Islet precursor cell (in vitro differentiated cells): ENCODE data around the gene CYTH4.

Source experiments
- DNase-seq: peaks from one replicate; pipeline ENCODE4 v3.0.0-alpha.2; 2018

The CYTH4 gene

DNA sequence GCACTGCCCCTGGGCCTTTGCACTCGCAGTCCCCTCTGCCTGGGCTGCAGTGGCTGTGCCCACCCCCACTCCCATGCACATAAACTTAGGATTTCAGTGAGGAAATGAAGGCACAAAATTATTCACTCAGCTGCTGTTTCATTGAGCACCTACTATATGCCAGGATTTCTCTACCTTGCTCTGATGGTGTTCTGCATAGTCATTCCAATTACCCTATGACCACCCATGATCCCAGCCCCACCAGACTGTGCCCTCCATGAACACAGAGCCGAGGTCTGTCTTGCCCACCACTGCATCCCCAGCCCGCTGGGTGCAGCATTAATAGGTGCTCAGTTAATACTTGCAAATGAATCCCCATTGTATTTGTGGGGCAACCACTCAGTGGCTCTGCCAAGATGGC, 10.9 kb downstream of the CYTH4 start:
- no peak for DNase-seq

GRCh38 chr22:37294747-37295146, 12.4 kb downstream of the CYTH4 start:
- no peak for DNase-seq

DNA sequence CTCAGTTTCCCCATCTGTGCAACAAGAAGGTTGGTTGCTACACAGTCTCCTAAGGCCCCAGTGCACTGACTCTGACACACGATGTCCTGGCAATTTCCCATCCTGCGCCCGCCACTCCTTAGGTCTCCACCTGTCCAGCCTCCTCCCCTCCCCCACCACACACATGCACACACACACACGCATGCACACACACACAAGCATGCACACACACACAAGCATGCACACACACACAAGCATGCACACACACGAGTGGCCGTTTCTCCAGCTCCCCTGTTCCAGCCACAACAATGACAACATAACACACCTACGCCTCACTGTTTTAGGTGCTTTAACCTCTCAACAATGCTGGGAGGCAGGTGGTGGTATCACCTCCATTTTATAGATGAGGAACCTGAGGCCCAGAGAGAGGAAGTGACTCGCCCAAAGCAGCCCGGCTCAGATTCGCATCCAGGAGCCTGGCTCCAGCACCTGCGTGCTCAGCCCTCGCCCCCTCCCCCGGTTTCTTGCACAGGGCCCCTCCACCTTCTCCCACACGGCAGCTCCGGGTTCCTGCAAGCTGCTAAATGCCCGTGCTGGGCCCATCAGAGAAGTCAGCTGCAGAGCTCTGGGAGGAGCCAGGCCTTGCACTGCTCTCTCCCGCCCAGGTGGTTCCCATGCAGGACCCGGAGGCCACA, 13.0 kb downstream of the CYTH4 start:
- no peak for DNase-seq

GRCh38 chr22:37295946-37296345, 13.6 kb downstream of the CYTH4 start:
- DNase-seq, result no peak

GRCh38 chr22:37298748-37299495, 16.6 kb downstream of the CYTH4 start:
- DNase-seq, result no peak

GRCh38 chr22:37299969-37300509, 17.7 kb downstream of the CYTH4 start:
- no peak for DNase-seq

- no peak for DNase-seq
These were observed 18.3 kb downstream of the CYTH4 start for GRCh38 chr22:37300551-37301017.

GRCh38 chr22:37301144-37301830, 19.0 kb downstream of the CYTH4 start:
- no peak for DNase-seq

GRCh38 chr22:37302674-37303555, 20.6 kb downstream of the CYTH4 start:
- no peak for DNase-seq

GRCh38 chr22:37303821-37304274, 21.5 kb downstream of the CYTH4 start:
- DNase-seq, result peak; percentile 71

GRCh38 chr22:37304595-37305343, 22.5 kb downstream of the CYTH4 start:
- no peak for DNase-seq

GRCh38 chr22:37305887-37306286, 23.6 kb downstream of the CYTH4 start:
- DNase-seq, result no peak

- no peak for DNase-seq
These were observed 24.2 kb downstream of the CYTH4 start for GRCh38 chr22:37306494-37306829.

- no peak for DNase-seq
These were observed 26.3 kb downstream of the CYTH4 start for GRCh38 chr22:37308385-37309200.

DNA sequence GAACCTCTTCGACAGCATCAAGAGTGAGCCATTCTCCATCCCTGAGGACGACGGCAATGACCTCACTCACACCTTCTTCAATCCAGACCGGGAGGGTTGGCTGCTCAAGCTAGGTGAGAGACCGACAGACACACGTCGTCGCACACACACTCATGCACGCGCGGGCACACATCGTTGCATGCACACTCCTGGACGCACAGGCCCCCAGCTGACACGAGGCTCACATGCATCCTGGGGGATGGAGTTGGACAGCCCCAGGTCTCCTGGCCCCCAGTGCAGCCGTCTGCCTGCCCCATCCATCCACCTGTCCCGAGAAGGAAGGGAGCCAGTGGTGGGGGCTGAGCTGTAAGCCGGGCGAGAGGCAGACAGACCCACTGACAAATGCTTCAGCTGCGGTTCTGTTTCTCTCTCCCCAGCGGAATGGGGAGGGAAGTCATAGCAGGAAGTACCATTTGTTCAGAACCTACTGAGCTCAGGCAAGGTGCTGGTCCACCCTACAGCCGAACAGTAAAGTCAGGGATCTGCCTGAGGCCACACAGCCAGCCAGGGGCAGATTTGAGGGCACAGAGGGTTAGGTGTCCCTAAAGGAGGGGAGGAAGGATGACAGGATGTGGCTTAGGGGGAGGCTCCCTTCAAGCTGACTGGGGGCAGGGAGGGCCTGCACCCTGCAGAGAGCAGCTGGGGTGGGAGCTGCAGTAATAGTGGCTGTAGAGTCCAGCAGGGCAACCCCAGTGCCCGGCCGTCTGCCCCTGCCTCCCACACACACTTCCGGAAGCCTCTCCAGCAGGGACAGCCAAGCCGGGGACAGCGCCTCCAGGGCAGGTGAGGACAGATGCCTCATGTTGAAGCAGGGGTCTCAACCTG, 27.1 kb downstream of the CYTH4 start:
- DNase-seq, result no peak

DNA sequence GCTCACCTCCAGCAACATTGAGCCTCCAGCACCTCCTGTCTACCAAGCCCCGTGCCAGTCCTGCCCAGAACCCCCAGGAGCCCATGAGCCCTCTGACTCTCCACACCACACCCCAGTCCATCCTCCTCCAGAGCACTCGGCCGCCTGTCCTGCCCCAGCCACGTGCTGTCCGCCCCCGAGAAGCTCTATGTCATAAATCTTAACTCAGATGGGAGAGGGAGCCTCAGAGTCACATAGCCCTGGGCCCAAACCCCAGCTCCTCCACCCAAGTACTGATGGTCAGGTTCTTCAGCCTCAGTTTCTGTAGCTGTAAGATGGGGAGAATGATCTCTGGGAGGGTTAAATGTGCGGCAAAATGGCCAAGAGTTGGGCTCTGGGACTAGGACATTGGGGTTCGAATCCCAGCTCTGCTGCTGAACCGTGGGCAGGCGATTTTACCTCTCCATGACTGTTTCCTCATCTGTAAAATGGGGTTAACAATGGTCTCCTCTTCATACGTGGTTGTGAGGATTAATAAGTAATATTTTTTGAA, 27.8 kb downstream of the CYTH4 start:
- DNase-seq, result no peak

GRCh38 chr22:37310815-37311595, 28.7 kb downstream of the CYTH4 start:
- no peak for DNase-seq

DNA sequence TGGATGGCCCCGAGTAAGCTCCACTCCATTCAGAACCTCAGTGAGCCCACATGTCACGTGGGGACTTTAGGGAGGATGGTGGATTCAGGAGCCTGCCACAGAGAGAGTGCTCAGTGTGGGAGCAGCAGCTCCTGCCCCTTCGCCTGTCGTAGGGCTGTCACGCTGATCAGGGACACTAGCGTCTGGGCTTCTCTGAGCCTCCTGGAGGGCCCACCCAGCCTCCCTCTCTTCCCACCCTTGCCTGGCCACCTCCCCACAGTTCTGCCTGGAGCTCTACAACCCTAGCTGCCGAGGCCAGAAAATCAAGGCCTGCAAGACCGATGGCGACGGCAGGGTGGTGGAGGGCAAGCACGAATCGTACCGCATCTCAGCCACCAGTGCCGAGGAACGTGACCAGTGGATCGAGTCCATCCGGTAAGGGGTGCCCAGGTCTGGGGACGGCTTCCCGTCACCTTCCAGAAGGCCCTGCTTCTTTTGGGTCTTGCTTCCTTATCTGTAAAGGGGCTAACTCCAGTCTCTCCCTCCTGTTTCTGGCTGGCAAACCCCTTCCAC, 29.5 kb downstream of the CYTH4 start:
- no peak for DNase-seq
